Measurements from ENCODE around the gene KNTC1.
"Not testable (repeated sequence)": the region's sequence is repeated elsewhere in the genome, so short reads cannot be mapped to it uniquely, and the experiment has no call there.

The KNTC1 gene

DNA sequence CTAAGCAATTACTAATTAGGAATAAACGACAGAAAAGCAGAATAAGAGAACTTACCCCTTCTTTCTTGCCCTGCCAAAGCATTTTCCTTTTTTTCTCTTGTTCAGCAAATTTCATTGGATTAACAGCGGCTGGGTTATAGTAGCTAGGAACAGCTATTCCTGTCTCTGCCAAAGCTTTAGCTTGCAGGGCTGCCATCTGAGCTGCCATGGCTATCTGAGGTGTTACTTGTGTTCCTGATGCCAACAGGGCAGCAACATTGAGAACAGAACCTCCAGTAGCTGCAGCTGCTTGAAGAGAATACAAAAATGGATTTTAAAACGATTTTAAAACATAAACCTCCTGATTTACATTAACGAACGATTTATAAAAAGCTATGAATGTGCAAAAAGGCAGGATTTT lies 18.9 kb upstream of the KNTC1 start:
- Histone ChIP-seq H3K27me3 (ENCODE audit: control insufficient read depth in 3 of 3, insufficient read depth in 3 of 3, low read depth in 1 of 3, low read length in 3 of 3) (no peaks in the 10 kb centered on the region), H3K9me3 (replicated peaks in 1 of 2; ENCODE audit: control insufficient read depth in 2 of 2, insufficient read depth in 1 of 2, low read depth in 1 of 2, low read length in 2 of 2) (no peaks in the 10 kb centered on the region), H3K9ac (ENCODE audit: low read depth, low read length, poor library complexity) (no peak overlapping the region), H4K91ac (ENCODE audit: low read depth, low read length, poor library complexity) (no peak overlapping the region), H3K4ac (ENCODE audit: low read length) (no peak overlapping the region), H3K4me1 (ENCODE audit: control insufficient read depth in 2 of 2, insufficient read depth in 1 of 2, low read depth in 1 of 2, low read length in 2 of 2) (no peaks in the 10 kb centered on the region), H2AFZ (ENCODE audit: low read length) (no peak overlapping the region), H3K27ac (replicated peaks; ENCODE audit: low read length) (no peak overlapping the region), H3K23ac (ENCODE audit: low read depth, low read length, poor library complexity) (no peak overlapping the region), H2BK5ac (ENCODE audit: low read length) (no peak overlapping the region), H4K8ac (ENCODE audit: low read depth, low read length) (no peak overlapping the region), H2BK120ac (ENCODE audit: low read depth, low read length) (no peak overlapping the region), H3K4me2 (ENCODE audit: insufficient read depth, low read length, poor library complexity, severe bottlenecking) (no peak overlapping the region), H2AK5ac (ENCODE audit: low read depth, low read length) (no peak overlapping the region), H3K18ac (ENCODE audit: low read length) (no peak overlapping the region), H2BK15ac (ENCODE audit: low read length) (no peak overlapping the region), H3K79me1 (ENCODE audit: low read depth, low read length) (peaks cover 5% of the 10 kb centered on the region), H3K14ac (ENCODE audit: low read length) (no peak overlapping the region), H3K4me3 (ENCODE audit: low read length in 2 of 2) (no peak overlapping the region), H2BK12ac (ENCODE audit: low read length) (no peak overlapping the region), H3K36me3 (replicated peaks in 1 of 2; ENCODE audit: control insufficient read depth in 2 of 2, insufficient read depth in 2 of 2, low read length in 2 of 2) (peaks cover 52 to 100% of the 10 kb centered on the region in 2 donors)
- WGBS, 2 donors (ENCODE audit: extremely low coverage in 2 of 2, insufficient read length in 2 of 2, insufficient replicate concordance in 1 of 2): no CpG with 5 or more reads among the region's 5 CpGs
- no peak for DNase-seq (ENCODE audit: low spot score)

DNA sequence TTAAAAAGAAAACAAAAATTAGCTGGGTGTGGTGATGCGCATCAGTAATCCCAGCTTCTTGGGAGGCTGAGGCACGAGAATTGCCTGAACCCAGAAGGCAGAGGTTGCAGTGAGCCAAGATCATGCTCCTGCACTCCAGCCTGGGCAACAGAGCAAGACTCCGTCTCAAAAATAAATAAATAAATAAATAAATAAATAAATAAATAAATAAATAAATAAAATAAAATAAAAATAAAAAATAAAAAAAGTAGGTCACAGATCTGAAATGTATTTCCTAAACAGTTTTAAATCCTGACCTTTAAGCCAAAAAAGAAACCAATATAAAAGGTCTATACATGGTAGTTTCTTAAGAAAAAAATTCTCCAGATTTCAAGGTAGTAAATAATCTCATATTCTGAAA lies 14.0 kb upstream of the KNTC1 start:
- not testable (repeated sequence) for H2AK5ac ChIP-seq (ENCODE audit: low read depth, low read length); H3K4me1 ChIP-seq (ENCODE audit: control insufficient read depth in 2 of 2, insufficient read depth in 1 of 2, low read depth in 1 of 2, low read length in 2 of 2); H2BK15ac ChIP-seq (ENCODE audit: low read length); H3K9ac ChIP-seq (ENCODE audit: low read depth, low read length, poor library complexity); H3K27me3 ChIP-seq (ENCODE audit: control insufficient read depth in 3 of 3, insufficient read depth in 3 of 3, low read depth in 1 of 3, low read length in 3 of 3); H3K9me3 ChIP-seq (replicated peaks in 1 of 2; ENCODE audit: control insufficient read depth in 2 of 2, insufficient read depth in 1 of 2, low read depth in 1 of 2, low read length in 2 of 2); H3K18ac ChIP-seq (ENCODE audit: low read length); H4K8ac ChIP-seq (ENCODE audit: low read depth, low read length); H2AFZ ChIP-seq (ENCODE audit: low read length); H3K4ac ChIP-seq (ENCODE audit: low read length); H4K91ac ChIP-seq (ENCODE audit: low read depth, low read length, poor library complexity); DNase-seq (ENCODE audit: low spot score); H2BK120ac ChIP-seq (ENCODE audit: low read depth, low read length); H2BK12ac ChIP-seq (ENCODE audit: low read length); H3K4me3 ChIP-seq (ENCODE audit: low read length in 2 of 2); H3K14ac ChIP-seq (ENCODE audit: low read length); H3K79me1 ChIP-seq (ENCODE audit: low read depth, low read length); H3K4me2 ChIP-seq (ENCODE audit: insufficient read depth, low read length, poor library complexity, severe bottlenecking); H3K23ac ChIP-seq (ENCODE audit: low read depth, low read length, poor library complexity); H3K27ac ChIP-seq (replicated peaks; ENCODE audit: low read length); H2BK5ac ChIP-seq (ENCODE audit: low read length)
- peaks cover 51 to 100% of the 10 kb centered on the region in 2 donors for H3K36me3 ChIP-seq (replicated peaks in 1 of 2; ENCODE audit: control insufficient read depth in 2 of 2, insufficient read depth in 2 of 2, low read length in 2 of 2)
- WGBS, 2 donors (ENCODE audit: extremely low coverage in 2 of 2, insufficient read length in 2 of 2, insufficient replicate concordance in 1 of 2): no CpG with 5 or more reads among the region's 3 CpGs

DNA sequence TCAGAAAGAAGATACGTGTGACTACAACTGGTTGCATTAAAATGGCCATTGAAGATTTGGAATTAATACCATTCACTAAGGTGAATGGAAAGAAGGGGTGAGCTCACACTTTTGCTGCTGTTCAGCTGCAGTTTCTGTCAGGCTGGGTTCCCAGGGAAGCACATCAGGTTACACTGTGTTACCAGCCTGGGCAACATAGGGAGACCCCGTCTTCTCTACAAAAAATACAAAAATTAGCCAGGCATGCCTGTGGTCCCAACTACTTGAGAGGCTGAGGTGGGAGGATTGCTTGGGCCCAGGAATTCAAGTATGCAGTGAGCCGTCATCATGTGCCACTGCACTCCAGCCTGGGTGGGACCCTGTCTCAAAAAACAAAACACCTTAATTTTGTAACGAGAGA lies 13.4 kb upstream of the KNTC1 start:
- no peaks in the 10 kb centered on the region for H3K4me1 ChIP-seq (ENCODE audit: control insufficient read depth in 2 of 2, insufficient read depth in 1 of 2, low read depth in 1 of 2, low read length in 2 of 2)
- no peak overlapping the region for H2BK120ac ChIP-seq (ENCODE audit: low read depth, low read length)
- no CpG with 5 or more reads among the region's 4 CpGs for WGBS, 2 donors (ENCODE audit: extremely low coverage in 2 of 2, insufficient read length in 2 of 2, insufficient replicate concordance in 1 of 2)
- no peak overlapping the region for H3K27ac ChIP-seq (replicated peaks; ENCODE audit: low read length)
- H2BK12ac ChIP-seq (ENCODE audit: low read length): no peak overlapping the region
- H3K4me2 ChIP-seq (ENCODE audit: insufficient read depth, low read length, poor library complexity, severe bottlenecking): no peak overlapping the region
- H4K91ac ChIP-seq (ENCODE audit: low read depth, low read length, poor library complexity): no peak overlapping the region
- H3K36me3 ChIP-seq (replicated peaks in 1 of 2; ENCODE audit: control insufficient read depth in 2 of 2, insufficient read depth in 2 of 2, low read length in 2 of 2): peaks cover 49 to 99% of the 10 kb centered on the region in 2 donors
- no peak overlapping the region for H2BK15ac ChIP-seq (ENCODE audit: low read length)
- H3K79me1 ChIP-seq (ENCODE audit: low read depth, low read length): peaks cover 7% of the 10 kb centered on the region
- H2BK5ac ChIP-seq (ENCODE audit: low read length): no peak overlapping the region
- no peak overlapping the region for H3K9ac ChIP-seq (ENCODE audit: low read depth, low read length, poor library complexity)
- H3K9me3 ChIP-seq (replicated peaks in 1 of 2; ENCODE audit: control insufficient read depth in 2 of 2, insufficient read depth in 1 of 2, low read depth in 1 of 2, low read length in 2 of 2): no peaks in the 10 kb centered on the region
- H3K27me3 ChIP-seq (ENCODE audit: control insufficient read depth in 3 of 3, insufficient read depth in 3 of 3, low read depth in 1 of 3, low read length in 3 of 3): no peaks in the 10 kb centered on the region
- no peak overlapping the region for H3K4me3 ChIP-seq (ENCODE audit: low read length in 2 of 2)
- no peak overlapping the region for H3K18ac ChIP-seq (ENCODE audit: low read length)
- no peak overlapping the region for H2AK5ac ChIP-seq (ENCODE audit: low read depth, low read length)
- no peak overlapping the region for H4K8ac ChIP-seq (ENCODE audit: low read depth, low read length)
- DNase-seq (ENCODE audit: low spot score): no peak
- H3K4ac ChIP-seq (ENCODE audit: low read length): no peak overlapping the region
- H3K23ac ChIP-seq (ENCODE audit: low read depth, low read length, poor library complexity): peak overlapping the region; percentile 55
- no peak overlapping the region for H2AFZ ChIP-seq (ENCODE audit: low read length)
- H3K14ac ChIP-seq (ENCODE audit: low read length): no peak overlapping the region

DNA sequence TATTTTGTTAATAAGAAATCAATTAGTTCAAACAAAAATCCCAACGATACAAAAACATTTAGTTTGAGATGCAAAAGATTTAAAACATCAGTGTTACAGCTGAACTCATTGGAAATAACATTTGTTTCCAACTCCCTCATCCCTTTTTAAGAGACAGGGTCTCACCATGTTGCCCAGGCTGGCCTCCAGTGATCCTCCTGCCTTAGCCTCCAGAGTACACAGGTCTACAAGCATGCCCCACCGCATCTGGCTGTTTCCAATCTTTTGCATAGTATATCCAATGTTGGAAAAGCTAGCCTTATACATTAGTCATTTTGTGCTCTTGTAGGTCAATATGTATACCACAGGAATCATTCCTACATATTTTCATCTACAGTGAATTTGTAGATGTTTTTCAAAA lies 11.8 kb upstream of the KNTC1 start:
- Histone ChIP-seq H2BK12ac (ENCODE audit: low read length) (no peak overlapping the region), H3K18ac (ENCODE audit: low read length) (no peak overlapping the region), H4K91ac (ENCODE audit: low read depth, low read length, poor library complexity) (no peak overlapping the region), H2BK5ac (ENCODE audit: low read length) (no peak overlapping the region), H3K27ac (replicated peaks; ENCODE audit: low read length) (no peak overlapping the region), H3K14ac (ENCODE audit: low read length) (no peak overlapping the region), H3K4me1 (ENCODE audit: control insufficient read depth in 2 of 2, insufficient read depth in 1 of 2, low read depth in 1 of 2, low read length in 2 of 2) (no peaks in the 10 kb centered on the region), H2AK5ac (ENCODE audit: low read depth, low read length) (no peak overlapping the region), H3K4ac (ENCODE audit: low read length) (no peak overlapping the region), H4K8ac (ENCODE audit: low read depth, low read length) (no peak overlapping the region), H3K9me3 (replicated peaks in 1 of 2; ENCODE audit: control insufficient read depth in 2 of 2, insufficient read depth in 1 of 2, low read depth in 1 of 2, low read length in 2 of 2) (no peaks in the 10 kb centered on the region), H2AFZ (ENCODE audit: low read length) (no peak overlapping the region), H2BK120ac (ENCODE audit: low read depth, low read length) (no peak overlapping the region), H3K27me3 (ENCODE audit: control insufficient read depth in 3 of 3, insufficient read depth in 3 of 3, low read depth in 1 of 3, low read length in 3 of 3) (no peaks in the 10 kb centered on the region), H3K23ac (ENCODE audit: low read depth, low read length, poor library complexity) (no peak overlapping the region), H3K4me2 (ENCODE audit: insufficient read depth, low read length, poor library complexity, severe bottlenecking) (no peak overlapping the region), H3K4me3 (ENCODE audit: low read length in 2 of 2) (no peak overlapping the region), H3K36me3 (replicated peaks in 1 of 2; ENCODE audit: control insufficient read depth in 2 of 2, insufficient read depth in 2 of 2, low read length in 2 of 2) (peaks cover 41 to 99% of the 10 kb centered on the region in 2 donors), H2BK15ac (ENCODE audit: low read length) (no peak overlapping the region), H3K79me1 (ENCODE audit: low read depth, low read length) (peaks cover 7% of the 10 kb centered on the region), H3K9ac (ENCODE audit: low read depth, low read length, poor library complexity) (no peak overlapping the region)
- DNase-seq (ENCODE audit: low spot score): no peak
- no CpG with 5 or more reads among the region's 2 CpGs for WGBS, 2 donors (ENCODE audit: extremely low coverage in 2 of 2, insufficient read length in 2 of 2, insufficient replicate concordance in 1 of 2)

All from neuronal stem cell (in vitro differentiated cells).